NCI-H526 (cell line): Measurements from ENCODE around the gene KRT27.
A peak's percentile ranks its signal among the peaks of the same experiment; 100 is the strongest.
"Not testable (repeated sequence)": the region's sequence is repeated elsewhere in the genome, so short reads cannot be mapped to it uniquely, and the experiment has no call there.

Experiments
- DNase-seq, 2 experiments: peaks; one replicate each; lab custom pipeline; 2025; lab: John Stamatoyannopoulos, UW

KRT27 gene, protein sequence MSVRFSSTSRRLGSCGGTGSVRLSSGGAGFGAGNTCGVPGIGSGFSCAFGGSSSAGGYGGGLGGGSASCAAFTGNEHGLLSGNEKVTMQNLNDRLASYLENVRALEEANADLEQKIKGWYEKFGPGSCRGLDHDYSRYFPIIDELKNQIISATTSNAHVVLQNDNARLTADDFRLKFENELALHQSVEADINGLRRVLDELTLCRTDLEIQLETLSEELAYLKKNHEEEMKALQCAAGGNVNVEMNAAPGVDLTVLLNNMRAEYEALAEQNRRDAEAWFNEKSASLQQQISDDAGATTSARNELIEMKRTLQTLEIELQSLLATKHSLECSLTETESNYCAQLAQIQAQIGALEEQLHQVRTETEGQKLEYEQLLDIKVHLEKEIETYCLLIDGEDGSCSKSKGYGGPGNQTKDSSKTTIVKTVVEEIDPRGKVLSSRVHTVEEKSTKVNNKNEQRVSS

GRCh38 chr17:40782450-40782849 is at the start of gene KRT27:
KRT27 (minus strand) TSS chr17:40782550; CDS start chr17:40782493, 57 bp downstream.
- DNase-seq = no peak

DNA sequence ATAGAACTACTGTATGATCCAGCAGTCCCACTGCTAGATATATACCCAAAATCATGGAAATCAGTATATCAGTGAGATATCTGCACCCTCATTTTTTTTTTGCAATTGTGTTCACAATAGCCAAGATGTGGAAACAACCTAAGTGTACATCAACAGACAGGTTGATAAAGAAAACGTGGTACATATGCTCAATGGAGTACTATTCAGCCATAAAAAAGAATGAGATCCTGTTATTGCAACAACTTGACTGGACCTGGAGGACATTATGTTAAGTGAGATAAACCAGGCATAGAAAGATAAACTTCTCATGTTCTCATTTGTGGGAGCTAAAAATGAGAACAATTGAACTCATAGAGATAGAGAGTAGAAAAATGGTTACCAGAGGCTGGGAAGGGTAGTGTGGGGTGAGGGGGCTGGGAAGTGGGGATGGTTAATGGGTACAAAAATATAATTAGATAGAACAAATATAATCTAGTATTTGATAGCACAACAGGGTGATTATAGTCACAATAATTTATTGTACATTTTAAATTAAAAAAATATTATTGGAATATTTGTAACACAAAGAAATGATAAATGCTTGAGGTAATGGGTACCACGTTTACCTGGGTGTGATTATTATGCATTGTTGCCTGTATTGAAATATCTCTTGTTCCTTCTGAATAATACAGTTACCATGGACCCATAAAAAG is 47.9 kb upstream of the KRT27 start:
- no peak for DNase-seq

DNA sequence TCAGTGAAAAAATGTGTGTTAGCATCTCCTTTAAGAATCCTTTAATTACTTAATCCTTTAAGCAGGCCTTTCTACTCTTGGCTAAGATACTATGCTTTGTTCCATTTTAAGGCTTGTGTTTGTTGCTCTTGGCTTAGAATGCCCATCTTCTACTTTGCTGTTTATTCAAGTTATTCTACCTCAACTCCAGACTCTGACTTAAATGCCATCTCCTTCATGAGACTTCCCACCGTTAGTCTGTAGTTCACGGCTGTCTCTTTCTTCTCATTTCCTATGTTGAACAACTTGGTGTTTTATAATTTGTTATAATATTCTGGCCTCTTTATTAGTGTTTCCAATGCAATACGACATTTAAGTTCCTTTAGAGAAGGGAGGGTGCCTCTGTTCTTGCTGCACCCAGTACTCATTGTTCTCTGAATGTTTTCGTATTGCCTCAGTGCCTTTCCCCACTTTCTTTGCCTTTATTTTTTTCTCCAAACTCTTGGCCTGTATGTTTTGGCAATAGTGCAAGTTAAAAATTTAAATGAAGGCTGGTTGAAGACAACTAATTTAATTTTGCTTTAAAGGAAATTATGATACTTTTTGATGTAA is 46.2 kb upstream of the KRT27 start:
- DNase-seq = no peak

DNA sequence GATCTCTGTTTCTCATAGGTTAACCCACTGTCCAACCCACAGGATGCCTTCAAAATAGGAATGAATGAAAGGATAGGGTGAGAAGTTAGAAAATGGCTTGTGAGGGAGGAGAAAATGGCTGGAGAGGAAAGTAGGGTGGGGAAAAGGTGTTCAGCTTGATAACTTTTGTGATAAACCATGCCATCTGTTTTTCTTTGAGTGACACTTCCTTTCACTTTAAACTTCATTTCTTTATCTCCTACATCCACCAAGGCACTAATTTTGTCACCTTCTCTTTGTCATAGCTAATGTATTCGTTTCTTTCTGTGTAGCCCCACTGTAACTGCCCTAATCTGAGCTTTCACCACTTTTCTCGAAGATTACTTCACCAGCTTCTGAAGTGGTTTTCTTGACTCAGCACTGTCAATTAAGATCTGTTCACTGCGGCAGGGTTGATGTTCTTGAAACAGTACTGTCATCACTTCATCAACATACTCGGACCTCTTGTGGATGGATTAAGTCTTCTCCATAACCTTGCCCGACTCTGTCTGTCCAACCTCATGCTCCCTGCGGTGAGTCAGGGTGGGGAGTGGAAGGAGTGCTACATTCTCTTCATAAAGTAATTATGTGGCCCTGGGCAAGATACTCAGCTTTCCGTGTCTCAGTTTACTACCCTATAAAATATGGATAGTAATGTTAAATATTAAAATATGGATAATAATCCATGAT is 45.5 kb upstream of the KRT27 start:
- DNase-seq = no peak

DNA sequence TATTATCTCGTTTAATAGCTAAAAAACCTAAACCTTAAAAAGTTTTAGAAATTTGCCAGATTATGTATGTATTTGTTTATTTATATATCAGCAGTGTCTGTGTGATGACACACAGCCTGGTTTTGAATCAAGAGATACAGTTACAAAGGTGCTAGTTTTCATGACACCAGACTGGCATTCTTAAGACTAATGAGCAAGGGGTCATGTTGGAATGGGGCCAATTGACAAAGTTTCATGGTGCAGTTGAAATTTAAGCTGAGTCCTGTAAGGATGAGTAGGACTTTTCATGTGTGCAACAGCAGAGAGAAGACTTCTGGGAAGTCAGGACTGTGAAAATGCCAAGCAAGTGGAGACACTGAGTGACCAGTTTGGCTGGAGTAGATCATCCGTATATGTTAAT is 43.2 kb upstream of the KRT27 start:
- DNase-seq = no peak

DNA sequence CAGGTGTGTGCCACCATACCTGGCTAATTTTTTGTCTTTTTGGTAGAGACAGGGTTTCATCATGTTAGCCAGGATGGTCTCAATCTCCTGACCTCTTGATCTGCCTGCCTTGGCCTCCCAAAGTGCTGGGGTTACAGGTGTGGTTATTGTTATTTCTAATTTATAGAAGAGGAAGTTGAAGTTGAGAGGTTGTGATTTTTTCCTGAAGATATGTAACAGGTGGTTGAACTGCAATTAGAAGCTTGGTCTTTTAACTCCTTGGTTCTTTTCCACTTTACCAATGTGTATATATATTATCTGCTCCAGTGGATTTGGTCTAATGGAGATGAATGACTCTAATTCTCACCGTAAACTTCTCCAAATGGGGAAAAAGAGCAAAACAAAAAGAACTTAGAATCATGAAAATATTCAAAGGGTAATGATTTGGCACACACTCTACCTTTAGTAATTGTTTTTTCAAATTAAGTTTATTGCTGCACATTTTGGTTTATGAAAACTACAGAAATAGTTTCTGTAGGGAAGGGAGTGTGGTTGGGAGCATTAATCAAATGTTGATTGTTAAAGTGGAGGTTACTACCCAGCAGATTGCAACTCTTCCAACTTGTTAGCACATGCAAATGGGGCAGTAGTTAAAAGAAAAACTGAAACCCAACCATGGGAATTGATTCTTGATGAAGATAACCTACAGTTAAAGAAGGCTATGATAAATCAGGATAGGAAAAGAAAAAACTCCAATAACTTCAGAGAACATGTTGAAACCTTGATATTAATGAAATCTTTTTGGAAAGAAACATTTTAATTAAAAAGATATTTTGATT is 41.9 kb upstream of the KRT27 start:
- peak; percentile 1 to 59 for DNase-seq

GRCh38 chr17:40822132-40822812 is 39.9 kb upstream of the KRT27 start, which contains the start of gene KRT10:
KRT10 (minus strand) TSS chr17:40822614; CDS start chr17:40822585, 29 bp downstream.
- no peak for DNase-seq

GRCh38 chr17:40821536-40821935 is 39.2 kb upstream of the KRT27 start:
- DNase-seq = no peak

- DNase-seq = no peak
Measured at GRCh38 chr17:40820228-40820838, 38.0 kb upstream of the KRT27 start.

DNA sequence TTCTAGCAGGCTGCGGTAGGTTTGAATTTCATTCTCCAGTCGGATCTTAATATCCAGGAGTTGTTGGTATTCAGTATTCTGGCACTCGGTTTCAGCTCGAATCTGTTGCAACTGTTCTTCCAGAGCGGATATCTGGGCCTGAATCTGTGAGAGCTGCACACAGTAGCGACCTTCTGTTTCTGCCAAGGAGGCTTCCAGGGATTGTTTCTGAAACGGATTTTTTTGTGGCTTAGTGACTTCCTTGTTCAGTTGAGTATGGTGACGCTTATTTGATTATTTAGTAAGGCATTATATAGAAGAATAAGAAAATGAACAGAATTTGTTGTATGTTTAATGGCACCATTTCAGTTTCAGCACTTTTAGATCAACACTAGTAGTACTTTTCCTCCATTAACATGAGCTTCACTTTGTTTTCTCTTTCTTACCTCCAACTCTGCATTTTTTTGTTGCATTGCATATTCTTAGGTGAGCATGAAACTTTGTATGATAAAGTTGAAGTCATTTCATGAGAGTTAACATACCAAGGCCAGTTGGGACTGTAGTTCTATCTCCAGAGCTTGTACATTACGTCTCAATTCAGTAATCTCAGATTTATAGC is 37.3 kb upstream of the KRT27 start:
- no peak for DNase-seq

DNA sequence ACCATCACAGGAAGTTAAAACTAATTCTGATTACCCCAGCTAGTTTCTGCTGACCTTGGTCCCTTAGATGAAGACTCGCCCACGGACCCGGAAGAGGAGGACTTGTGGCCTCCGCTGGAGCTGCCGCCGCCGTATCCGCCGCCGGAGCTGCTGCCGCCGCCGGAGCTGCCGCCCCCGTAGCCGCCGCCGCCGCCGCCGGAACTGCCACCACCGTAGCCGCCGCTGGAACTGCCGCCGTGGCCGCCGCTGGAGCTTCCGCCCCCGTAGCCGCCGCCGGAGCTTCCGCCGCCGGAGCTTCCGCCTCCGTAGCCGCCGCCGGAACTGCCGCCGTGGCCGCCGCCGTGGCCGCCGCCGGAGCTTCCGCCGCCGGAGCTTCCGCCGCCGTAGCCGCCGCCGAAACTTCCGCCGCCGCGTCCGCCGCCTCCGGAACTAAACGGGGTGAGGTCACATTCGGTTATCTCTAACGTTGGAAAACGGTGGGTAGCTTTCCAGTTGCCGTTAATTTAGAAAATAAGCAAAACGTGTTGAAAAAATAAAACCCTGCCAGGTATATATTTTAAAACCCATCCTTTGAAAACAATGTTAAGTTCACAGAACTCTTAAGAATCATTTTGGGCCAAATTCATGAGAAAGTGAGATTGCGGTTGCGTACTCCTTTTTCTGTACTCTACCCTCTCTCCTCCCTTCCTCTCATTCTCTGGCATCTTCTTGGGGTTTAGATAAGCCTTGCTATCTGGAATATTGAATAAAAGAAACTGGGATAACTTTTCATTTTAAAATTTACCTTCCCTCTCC is 36.6 kb upstream of the KRT27 start:
- DNase-seq = peak; percentile 33 to 90

- no peak for DNase-seq
Measured at GRCh38 chr17:40818343-40818732, 36.0 kb upstream of the KRT27 start.

- no peak for DNase-seq
Measured at GRCh38 chr17:40817103-40817682, 34.8 kb upstream of the KRT27 start.

- no peak for DNase-seq
Measured at GRCh38 chr17:40816569-40816968, 34.2 kb upstream of the KRT27 start.

GRCh38 chr17:40815381-40815780 is 33.0 kb upstream of the KRT27 start:
- DNase-seq = no peak

- DNase-seq = not testable (repeated sequence)
Measured at GRCh38 chr17:40814657-40815056, 32.3 kb upstream of the KRT27 start.

GRCh38 chr17:40813804-40814203 is 31.5 kb upstream of the KRT27 start:
- DNase-seq = no peak

GRCh38 chr17:40812639-40813038 is 30.3 kb upstream of the KRT27 start:
- DNase-seq = no peak

DNA sequence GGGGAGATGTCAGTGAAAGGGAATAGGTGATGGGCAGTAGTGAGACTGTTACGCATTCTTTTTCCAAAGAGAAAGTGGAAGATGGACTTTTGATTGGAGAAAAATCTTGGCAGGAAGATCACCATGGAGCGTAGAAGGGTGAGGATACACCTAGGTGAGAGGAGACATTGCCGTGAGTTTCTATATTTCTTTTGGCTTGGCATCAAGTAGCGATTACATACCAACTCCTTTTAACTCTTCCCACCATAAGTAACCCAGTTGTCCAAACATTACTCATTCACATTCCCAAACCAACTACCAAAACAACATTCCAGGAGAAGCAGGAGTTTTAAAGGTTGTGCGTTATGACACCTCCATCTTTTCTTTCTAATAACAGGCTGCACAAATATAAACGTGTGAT is 28.1 kb upstream of the KRT27 start:
- DNase-seq = no peak
